ENCODE results near the gene CALHM1.
"Not testable (repeated sequence)": the region's sequence is repeated elsewhere in the genome, so short reads cannot be mapped to it uniquely, and the experiment has no call there.

CALHM1 gene

DNA sequence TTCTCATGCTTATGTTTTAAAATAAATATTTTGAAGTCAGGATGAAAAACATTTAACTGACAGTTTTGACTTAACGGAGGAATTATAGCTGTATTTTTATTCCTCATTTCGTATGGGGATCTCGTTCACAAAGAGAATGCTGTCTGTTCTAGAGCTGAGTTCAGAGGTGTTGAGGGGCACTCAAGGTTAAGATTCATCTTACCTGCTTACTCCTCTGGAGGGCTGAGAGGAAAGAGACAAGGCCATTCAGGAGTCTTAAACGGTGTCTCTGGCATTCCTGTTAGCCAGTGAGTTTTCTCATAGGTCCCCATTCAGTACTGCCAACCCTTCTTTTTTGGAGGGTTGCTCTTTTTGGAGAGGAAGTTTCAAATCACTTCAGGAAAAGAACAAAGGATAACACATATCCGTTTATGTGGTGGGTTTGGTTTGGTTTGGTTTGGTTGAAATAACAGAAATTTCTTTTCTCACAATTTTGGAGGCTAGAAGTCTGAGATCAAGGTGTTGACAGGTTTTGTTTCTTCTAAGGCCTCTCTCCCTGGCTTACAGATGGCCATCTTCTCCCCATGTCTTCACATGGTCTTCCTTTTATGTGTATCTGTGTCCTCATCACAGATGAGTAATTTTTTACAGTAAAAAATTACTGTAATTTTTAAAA lies 29.6 kb downstream of the CALHM1 start:
- no peak for DNase-seq

DNA sequence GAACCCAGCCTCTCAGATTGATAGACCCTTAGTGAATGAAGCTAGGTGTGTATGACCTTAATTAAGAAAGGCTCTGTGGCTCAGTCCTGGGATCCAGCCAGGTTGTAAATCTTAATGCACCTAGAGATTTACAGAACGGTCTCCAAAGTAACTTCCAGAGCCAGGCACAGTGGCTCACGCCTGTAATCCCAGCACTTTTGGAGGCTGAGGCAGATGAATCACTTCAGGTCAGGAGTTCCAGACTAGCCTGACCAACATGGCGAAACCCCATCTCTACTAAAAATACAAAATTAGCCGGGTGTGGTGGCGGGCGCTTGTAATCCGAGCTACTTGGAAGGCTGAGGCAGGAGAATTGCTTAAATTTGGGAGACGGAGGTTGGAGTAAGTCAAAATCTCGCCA lies 30.8 kb downstream of the CALHM1 start:
- no peak for DNase-seq

DNA sequence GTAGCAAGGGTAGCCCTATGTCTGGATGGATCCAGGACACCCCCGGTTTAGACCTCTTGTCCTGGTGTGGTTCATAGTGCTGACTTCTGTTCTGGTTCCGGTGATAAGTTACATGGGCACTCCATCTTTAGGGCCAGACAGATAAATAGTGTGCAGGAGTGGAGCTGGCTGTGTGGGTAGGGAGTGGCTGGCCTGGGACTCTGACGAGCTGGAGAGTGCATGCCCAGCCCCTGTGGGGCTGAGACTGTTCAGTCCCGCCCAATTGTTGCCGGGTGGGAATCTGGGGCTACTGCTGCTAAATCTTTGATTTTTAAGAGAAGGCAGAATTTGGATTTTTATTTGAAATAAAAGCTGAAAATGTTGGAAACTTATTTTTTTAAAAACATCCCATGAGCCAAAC lies 35.0 kb downstream of the CALHM1 start:
- no peak for DNase-seq

DNA sequence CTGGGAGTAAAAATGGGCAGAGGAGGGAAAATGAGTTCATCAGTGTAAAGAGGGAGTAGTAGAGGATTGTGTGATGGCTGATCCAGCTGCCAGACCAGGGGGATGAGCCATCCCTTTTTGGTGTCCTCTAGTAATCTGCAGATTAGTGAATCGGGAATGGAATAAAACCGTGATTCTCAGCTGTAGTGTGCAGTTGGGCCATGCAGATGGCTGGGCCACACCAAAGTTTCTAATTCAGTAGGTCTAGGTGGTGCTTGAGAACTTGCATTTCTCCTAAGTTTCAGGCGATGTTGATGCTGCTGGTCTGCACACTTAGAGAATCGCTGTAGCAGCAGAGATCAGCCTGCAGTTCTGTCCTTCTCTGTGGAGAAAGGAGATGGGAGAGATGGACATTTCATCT lies 39.6 kb downstream of the CALHM1 start:
- no peak for DNase-seq

DNA sequence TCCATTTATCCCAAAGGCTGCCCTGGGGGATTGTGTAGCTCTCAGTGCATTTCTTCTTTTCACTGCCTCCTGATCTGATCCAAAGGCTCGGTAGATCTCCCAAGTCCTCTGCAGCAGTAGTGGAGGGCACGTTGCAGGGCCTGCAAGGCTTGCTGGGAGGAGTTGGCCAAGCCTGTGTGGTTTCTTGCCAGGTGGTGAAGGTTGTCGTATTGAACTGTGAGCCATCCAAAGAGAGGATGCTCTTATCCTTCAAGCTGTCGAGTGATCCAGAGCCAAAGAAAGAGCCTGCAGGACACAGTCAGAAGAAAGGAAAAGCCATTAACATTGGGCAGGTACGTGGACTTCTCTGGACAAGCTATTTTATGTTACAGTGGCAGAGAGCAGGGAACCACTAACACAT lies 41.1 kb downstream of the CALHM1 start:
- no peak for DNase-seq

DNA sequence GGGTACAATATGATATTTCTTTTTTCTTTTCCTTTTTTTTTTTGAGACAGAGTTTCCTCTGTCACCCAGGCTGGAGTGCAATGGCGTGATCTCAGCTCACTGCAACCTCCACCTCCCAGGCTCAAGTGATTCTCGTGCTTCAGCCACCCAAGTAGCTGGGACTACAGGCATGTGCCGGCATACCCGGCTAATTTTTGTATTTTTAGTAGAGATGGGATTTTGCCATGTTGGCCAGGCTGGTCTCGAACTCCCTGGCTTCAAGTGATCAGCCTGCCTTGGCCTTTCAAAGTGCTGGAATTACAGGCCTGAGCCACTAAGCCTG lies 41.6 kb downstream of the CALHM1 start:
- not testable (repeated sequence) for DNase-seq

DNA sequence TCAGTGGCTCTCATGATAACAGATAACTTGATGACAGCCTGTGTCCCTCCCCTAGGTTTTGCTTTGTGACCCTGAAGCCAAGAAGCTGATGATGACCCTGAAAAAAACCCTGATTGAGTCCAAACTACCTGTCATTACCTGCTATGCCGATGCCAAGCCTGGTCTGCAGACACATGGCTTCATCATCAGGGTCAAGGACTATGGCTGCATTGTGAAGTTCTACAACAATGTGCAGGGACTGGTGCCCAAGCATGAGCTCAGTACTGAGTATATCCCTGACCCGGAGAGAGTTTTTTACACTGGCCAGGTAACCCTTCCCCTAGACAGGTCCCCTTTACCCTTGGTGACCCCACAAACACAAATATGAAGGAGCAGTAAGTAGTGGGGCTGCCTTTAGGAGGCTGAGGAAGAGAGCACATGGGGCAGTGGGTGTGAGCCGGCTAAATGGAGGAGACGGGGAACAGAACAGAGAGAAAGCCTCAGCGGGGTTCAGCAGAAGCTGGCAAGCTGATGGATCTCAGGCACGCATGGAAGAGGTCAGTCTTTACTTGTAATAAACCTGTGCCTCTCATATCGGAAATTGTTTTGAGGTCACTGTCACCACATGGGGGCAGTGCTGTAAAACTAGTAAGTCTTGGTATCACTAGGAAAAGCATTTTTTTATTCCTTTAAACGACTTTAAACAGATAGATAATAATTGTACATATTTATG lies 42.1 kb downstream of the CALHM1 start:
- DNase-seq: peak; percentile 43

DNA sequence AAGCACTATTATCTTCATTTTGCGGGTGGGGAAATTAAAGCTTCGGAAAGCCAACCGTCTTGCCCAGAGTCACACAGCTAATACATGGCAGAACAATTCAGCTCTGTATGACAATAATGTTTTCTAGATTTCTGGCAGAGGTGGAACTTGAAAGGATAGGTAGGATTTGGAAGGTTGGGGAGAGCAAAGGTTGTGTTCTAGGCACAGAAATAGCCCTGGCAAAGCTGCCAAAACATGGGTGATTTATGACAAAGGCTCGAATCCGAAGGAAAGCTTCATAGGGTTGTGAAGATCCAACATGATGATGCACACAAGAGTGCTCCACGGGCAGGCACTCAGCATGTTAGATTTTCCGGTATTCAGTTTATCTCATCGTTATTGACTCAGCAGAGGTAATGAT lies 43.1 kb downstream of the CALHM1 start:
- no peak for DNase-seq

DNA sequence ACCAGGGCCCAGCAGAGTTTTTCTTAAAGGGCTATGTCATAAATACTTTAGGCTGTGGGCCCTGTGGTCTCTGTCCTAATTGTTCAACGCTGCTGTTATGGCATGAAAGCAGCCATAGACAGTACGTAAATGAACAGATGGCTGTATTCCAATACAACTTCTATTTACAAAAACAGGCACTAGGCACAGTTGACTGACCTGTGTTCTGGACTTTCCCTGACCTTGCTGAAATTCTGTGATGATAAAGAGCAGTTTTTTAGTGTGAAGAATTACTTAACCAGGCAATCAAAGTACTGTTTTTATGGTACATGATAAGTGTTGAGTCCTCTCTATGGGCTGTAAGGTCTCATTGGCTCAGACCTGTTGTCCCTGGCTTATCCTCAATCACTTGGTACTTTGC lies 45.1 kb downstream of the CALHM1 start:
- no peak for DNase-seq
